ENCODE measurements around the gene SLC26A1. TPM values are rescaled to one million over a fixed set of nuclear protein-coding genes. Genes with fewer than 3 reads are reported as not detected.
A peak's percentile ranks its signal among the peaks of the same experiment; 100 is the strongest.

SLC26A1 gene
- total RNA-seq, 6 experiments from 2014 or later = 0.16 to 0.38 (median 0.19) TPM; not detected in 3

DNA sequence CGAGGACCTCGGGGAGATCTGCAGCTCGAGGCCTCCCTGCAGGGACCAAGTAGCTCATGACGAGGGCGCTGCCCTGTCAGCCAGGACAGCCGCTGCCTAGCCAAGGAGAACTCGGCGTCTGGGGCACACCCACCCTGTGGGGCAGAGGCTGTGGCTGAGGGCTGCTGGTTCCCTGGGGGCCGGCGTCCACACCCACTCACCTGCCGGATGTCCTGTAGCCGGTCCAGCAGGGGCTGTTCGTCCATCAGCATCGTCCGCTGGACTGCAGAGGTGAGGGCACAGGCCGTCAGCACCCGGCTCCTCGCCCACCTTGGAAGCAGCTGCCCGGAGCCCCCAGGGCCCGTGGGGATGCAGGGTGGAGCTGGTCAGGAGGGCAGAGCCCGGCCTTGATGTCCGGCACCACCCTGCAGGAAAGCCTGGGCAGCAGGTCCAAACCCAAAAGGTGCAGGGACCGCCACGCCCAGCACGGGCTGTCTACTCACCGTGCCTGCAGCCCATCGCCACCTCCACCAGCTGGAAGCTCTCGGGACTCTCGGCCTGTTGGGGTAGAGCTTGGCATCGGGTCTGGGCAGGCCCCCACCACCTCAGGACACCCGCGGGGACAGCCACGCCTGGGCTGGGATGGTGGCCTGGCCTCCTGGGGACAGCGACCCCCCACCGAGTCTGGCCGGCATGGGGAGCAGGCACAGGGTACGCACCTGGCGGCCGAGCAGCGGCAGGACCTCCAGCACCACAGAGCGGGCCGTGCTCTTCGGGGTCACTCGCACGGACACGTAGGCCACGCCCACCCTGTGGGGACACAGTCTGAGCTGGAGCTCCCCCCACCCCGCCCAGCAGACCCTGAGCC, 26.7 kb downstream of the SLC26A1 start:
- Mint-ChIP-seq H3K27ac (no peak overlapping the region), H3K4me1 (ENCODE audit: low read depth) (peaks cover 7% of the 10 kb centered on the region), H3K9me3 (no peaks in the 10 kb centered on the region), H3K36me3 (ENCODE audit: low read depth) (no peaks in the 10 kb centered on the region; the same call in 1 of the 2 replicates), H3K4me3 (no peak overlapping the region), H3K27me3 (ENCODE audit: insufficient read depth) (peaks cover 1% of the 10 kb centered on the region)
- DNase-seq = no peak
- no peak for TF ChIP-seq CTCF (IDR thresholded peaks at IDR 0.05)

- Mint-ChIP-seq H3K4me1 (ENCODE audit: low read depth) (peaks cover 4% of the 10 kb centered on the region), H3K4me3 (no peak overlapping the region), H3K27me3 (ENCODE audit: insufficient read depth) (peaks cover 1% of the 10 kb centered on the region), H3K27ac (no peak overlapping the region), H3K36me3 (ENCODE audit: low read depth) (no peaks in the 10 kb centered on the region; the same call in 1 of the 2 replicates), H3K9me3 (no peaks in the 10 kb centered on the region)
- TF ChIP-seq CTCF (IDR thresholded peaks at IDR 0.05) = no peak
- DNase-seq = no peak
These were observed 27.5 kb downstream of the SLC26A1 start for GRCh38 chr4:965766-966134.

GRCh38 chr4:965048-965765, 28.0 kb downstream of the SLC26A1 start:
- H3K27ac Mint-ChIP-seq = no peak overlapping the region
- H3K36me3 Mint-ChIP-seq (ENCODE audit: low read depth) = no peaks in the 10 kb centered on the region
- no peak for DNase-seq
- TF ChIP-seq CTCF (IDR thresholded peaks at IDR 0.05) = no peak
- H3K4me1 Mint-ChIP-seq (ENCODE audit: low read depth) = no peaks in the 10 kb centered on the region
- no peak overlapping the region for H3K4me3 Mint-ChIP-seq
- no peaks in the 10 kb centered on the region for H3K9me3 Mint-ChIP-seq
- H3K27me3 Mint-ChIP-seq (ENCODE audit: insufficient read depth) = peaks cover 1% of the 10 kb centered on the region

- H3K4me1 Mint-ChIP-seq (ENCODE audit: low read depth) = no peaks in the 10 kb centered on the region
- no peaks in the 10 kb centered on the region for H3K36me3 Mint-ChIP-seq (ENCODE audit: low read depth)
- no peaks in the 10 kb centered on the region for H3K9me3 Mint-ChIP-seq
- DNase-seq = no peak
- TF ChIP-seq CTCF (IDR thresholded peaks at IDR 0.05) = no peak
- peaks cover 3% of the 10 kb centered on the region for H3K27me3 Mint-ChIP-seq (ENCODE audit: insufficient read depth)
- no peak overlapping the region for H3K4me3 Mint-ChIP-seq
- H3K27ac Mint-ChIP-seq = no peak overlapping the region
These were observed 28.7 kb downstream of the SLC26A1 start for GRCh38 chr4:964346-965025.

DNA sequence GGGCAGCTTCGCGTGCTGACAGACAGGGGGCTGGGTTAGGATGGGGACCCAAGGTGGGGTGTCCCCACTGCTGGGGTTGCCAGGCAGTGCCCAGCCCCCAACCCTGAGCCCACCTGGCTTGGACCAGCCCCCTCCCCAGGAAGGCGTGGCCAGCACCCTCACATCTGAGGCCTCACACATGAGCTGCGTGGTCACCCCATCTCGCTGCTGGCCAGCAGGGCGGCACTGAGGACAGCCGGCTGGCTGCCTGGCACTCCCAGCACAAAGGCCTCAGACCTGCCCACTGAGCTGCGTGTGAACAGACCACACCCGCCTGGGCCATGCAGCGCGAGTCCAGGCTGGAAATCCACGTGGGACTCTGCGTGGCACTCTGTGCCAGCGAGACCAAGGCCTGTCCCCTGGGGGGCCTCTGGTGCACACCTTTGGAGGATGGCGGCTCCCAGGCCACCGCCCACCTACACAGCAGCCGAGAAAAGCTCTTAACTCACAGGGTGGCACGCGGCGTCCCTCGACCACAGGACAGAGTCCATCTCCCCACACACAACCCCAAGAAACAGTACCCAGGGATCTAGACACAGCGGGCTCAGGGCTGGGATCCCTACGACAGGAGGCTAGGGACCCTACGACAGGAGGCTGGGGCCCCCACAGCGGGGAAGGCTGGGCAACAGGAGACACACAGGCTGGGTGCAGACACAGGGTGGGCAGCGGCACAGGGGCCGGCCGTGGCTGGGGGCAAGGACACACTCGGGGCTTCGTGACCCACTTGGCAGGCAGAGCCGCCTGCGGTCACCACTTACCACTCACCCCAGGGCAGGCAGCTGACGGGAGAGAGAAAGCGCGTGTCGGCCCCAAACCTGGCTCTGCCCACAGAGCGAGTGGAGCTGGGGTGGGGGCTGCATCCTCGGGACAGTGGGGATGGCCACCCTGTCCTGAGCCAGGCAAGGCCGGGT, 29.7 kb downstream of the SLC26A1 start:
- Mint-ChIP-seq H3K27me3 (ENCODE audit: insufficient read depth) (peaks cover 6% of the 10 kb centered on the region), H3K4me3 (no peak overlapping the region), H3K27ac (no peak overlapping the region), H3K36me3 (ENCODE audit: low read depth) (0 out of 2 replicates have a peak, but pooled peaks cover 2% of the 10 kb centered on the region), H3K9me3 (no peaks in the 10 kb centered on the region), H3K4me1 (ENCODE audit: low read depth) (no peaks in the 10 kb centered on the region)
- DNase-seq = no peak
- peak; percentile 16; the same call in 1 of the 2 replicates for TF ChIP-seq CTCF (IDR thresholded peaks at IDR 0.05)

Data from HFFc6 (cell line).